ENCODE measurements around the gene YY1. TPM values are rescaled to one million over a fixed set of nuclear protein-coding genes. Genes with fewer than 3 reads are reported as not detected.
"Not testable (repeated sequence)": the region's sequence is repeated elsewhere in the genome, so short reads cannot be mapped to it uniquely, and the experiment has no call there.

Gene YY1
- total RNA-seq, 5 donors from 2014 or later (not counting 1 experiment from before 2014, with no cell fraction given), result 67.5 to 86.5 (median 74.2) TPM

DNA sequence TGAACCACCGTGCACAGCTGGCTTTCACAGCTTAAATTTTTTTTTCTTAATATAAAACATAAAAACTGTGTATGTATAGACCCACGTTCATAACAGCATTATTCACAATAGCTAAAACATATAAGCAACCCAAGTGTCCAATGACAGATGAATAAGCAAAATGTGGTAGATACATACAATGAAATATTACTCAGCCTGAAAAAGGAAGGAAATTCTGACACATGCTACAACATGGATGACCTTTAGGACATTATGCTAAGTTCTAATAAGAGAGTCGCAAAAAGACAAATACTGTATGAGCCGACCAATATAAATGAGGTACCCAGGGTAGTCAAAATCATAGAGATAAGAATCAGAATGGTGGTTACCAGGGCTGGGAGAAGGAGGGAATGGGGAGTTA lies 13.8 kb upstream of the YY1 start:
- WGBS (ENCODE audit: insufficient coverage), result no CpG with 5 or more reads among the region's 4 CpGs
- Mint-ChIP-seq H3K4me1 (peaks cover 19 to 43% (median 20%) of the 10 kb centered on the region in 3 donors), H3K9me3 (no peaks in the 10 kb centered on the region), H3K4me3 (peak overlapping the region in 1 of 3 donors; percentile 11), H3K27ac (peak overlapping the region; percentile 36 to 79), H3K36me3 (peaks cover 2% of the 10 kb centered on the region), H3K27me3 (no peaks in the 10 kb centered on the region)
- ChIA-PET CTCF (interaction anchor here in 1 of 2 donors (1.1 to 1.5 kb wide), 5 partner anchors 9 to 60 kb away, joined by 4 to 10 read pairs (median 7); no protein-coding TSS in a partner anchor), POLR2A (interaction anchor here (0.9 to 1.2 kb wide), 2 partner anchors 10 to 12 kb away, joined by 3 to 10 read pairs; no protein-coding TSS in a partner anchor)
- ATAC-seq (replicated peaks in 1 of 4) (no peak), DNase-seq (no peak)
- H3K27ac ChIP-seq (ENCODE audit: low read length), result no peak overlapping the region
- peaks cover 36 to 46% of the 10 kb centered on the region in 2 experiments for H3K4me1 ChIP-seq (ENCODE audit: control insufficient read depth in 1 of 2, extremely low read depth in 1 of 2, insufficient read depth in 2 of 2, low read length in 2 of 2)
- no peaks in the 10 kb centered on the region for H3K9me3 ChIP-seq
- no peaks in the 10 kb centered on the region for H3K27me3 ChIP-seq (replicated peaks in 1 of 2; ENCODE audit: control insufficient read depth in 2 of 2, extremely low read depth in 1 of 2, insufficient read depth in 2 of 2, low read length in 1 of 2)
- H3K4me3 ChIP-seq (ENCODE audit: control insufficient read depth in 1 of 2, extremely low read depth in 1 of 2, low read length in 1 of 2), result peak overlapping the region in 1 of 2 donors; percentile 22
- peaks cover 5 to 7% of the 10 kb centered on the region in 2 donors for H3K36me3 ChIP-seq (ENCODE audit: control insufficient read depth in 2 of 2, extremely low read depth in 1 of 2, insufficient read depth in 1 of 2, low read length in 1 of 2)

GRCh38 chr14:100230361-100230760 lies 8.6 kb upstream of the YY1 start:
- no peak overlapping the region for H3K27ac ChIP-seq (ENCODE audit: low read length)
- Mint-ChIP-seq H3K36me3 (peaks cover 5% of the 10 kb centered on the region), H3K27me3 (no peaks in the 10 kb centered on the region), H3K27ac (peak overlapping the region in 1 of 2 donors; percentile 21), H3K4me1 (peaks cover 45 to 53% (median 47%) of the 10 kb centered on the region in 3 donors), H3K9me3 (no peaks in the 10 kb centered on the region), H3K4me3 (no peak overlapping the region)
- no peak overlapping the region for H3K4me3 ChIP-seq (ENCODE audit: control insufficient read depth in 1 of 2, extremely low read depth in 1 of 2, low read length in 1 of 2)
- no peaks in the 10 kb centered on the region for H3K9me3 ChIP-seq
- H3K36me3 ChIP-seq (ENCODE audit: control insufficient read depth in 2 of 2, extremely low read depth in 1 of 2, insufficient read depth in 1 of 2, low read length in 1 of 2), result peaks cover 5 to 15% of the 10 kb centered on the region in 2 donors
- ChIA-PET CTCF (no interaction called here), POLR2A (interaction anchor here (0.6 kb wide), 5 partner anchors 15 to 749 kb away, joined by 3 to 6 read pairs (median 5); partner anchors contain the start of gene SETD3 (in 1 of the 2))
- ATAC-seq (replicated peaks in 1 of 4) (no peak), DNase-seq (no peak)
- WGBS (ENCODE audit: insufficient coverage), result 96% methylated on average over 5 of the region's 5 CpGs
- H3K4me1 ChIP-seq (ENCODE audit: control insufficient read depth in 1 of 2, extremely low read depth in 1 of 2, insufficient read depth in 2 of 2, low read length in 2 of 2), result peaks cover 12 to 25% of the 10 kb centered on the region in 2 experiments
- no peaks in the 10 kb centered on the region for H3K27me3 ChIP-seq (replicated peaks in 1 of 2; ENCODE audit: control insufficient read depth in 2 of 2, extremely low read depth in 1 of 2, insufficient read depth in 2 of 2, low read length in 1 of 2)

- Mint-ChIP-seq H3K27ac (peak overlapping the region; percentile 78), H3K27me3 (no peaks in the 10 kb centered on the region), H3K4me3 (peak overlapping the region in 1 of 3 donors; percentile 51), H3K4me1 (peaks cover 58 to 61% (median 59%) of the 10 kb centered on the region in 3 donors), H3K36me3 (peaks cover 5% of the 10 kb centered on the region), H3K9me3 (no peaks in the 10 kb centered on the region)
- Histone ChIP-seq H3K4me1 (ENCODE audit: control insufficient read depth in 1 of 2, extremely low read depth in 1 of 2, insufficient read depth in 2 of 2, low read length in 2 of 2) (peaks cover 27 to 32% of the 10 kb centered on the region in 2 experiments), H3K4me3 (ENCODE audit: control insufficient read depth in 1 of 2, extremely low read depth in 1 of 2, low read length in 1 of 2) (no peak overlapping the region), H3K27ac (ENCODE audit: low read length) (peak overlapping the region; percentile 1), H3K9me3 (no peaks in the 10 kb centered on the region), H3K36me3 (ENCODE audit: control insufficient read depth in 2 of 2, extremely low read depth in 1 of 2, insufficient read depth in 1 of 2, low read length in 1 of 2) (peaks cover 5 to 13% of the 10 kb centered on the region in 2 donors), H3K27me3 (replicated peaks in 1 of 2; ENCODE audit: control insufficient read depth in 2 of 2, extremely low read depth in 1 of 2, insufficient read depth in 2 of 2, low read length in 1 of 2) (no peaks in the 10 kb centered on the region)
- 29% methylated on average over 1 of the region's 4 CpGs for WGBS (ENCODE audit: insufficient coverage)
- ATAC-seq (replicated peaks in 1 of 4) (peak in 1 of 4 experiments; percentile 21), DNase-seq (peak in 15 of 35 experiments; percentile 20 to 61 (median 31))
- ChIA-PET POLR2A (interaction anchor here (0.6 to 1.3 kb wide), 3 partner anchors 11 to 150 kb away, joined by 3 read pairs; no protein-coding TSS in a partner anchor), CTCF (interaction anchor here in 1 of 2 donors (0.7 to 2.6 kb wide), 3 partner anchors 10 to 20 kb away, joined by 3 to 7 read pairs (median 7); no protein-coding TSS in a partner anchor)
These were observed 4.4 kb upstream of the YY1 start for GRCh38 chr14:100234511-100234910.

- 81% methylated on average over 9 of the region's 12 CpGs for WGBS (ENCODE audit: insufficient coverage)
- ChIA-PET POLR2A (interaction anchor here (0.5 to 1.5 kb wide), 9 partner anchors 12 to 200 kb away, joined by 3 to 10 read pairs (median 5); no protein-coding TSS in a partner anchor), CTCF (interaction anchor here in 1 of 2 donors (0.6 to 3.0 kb wide), 9 partner anchors 10 to 146 kb away, joined by 3 to 14 read pairs (median 4); no protein-coding TSS in a partner anchor)
- not testable (repeated sequence) for DNase-seq; ATAC-seq (replicated peaks in 1 of 4); H3K27me3 Mint-ChIP-seq; H3K4me3 ChIP-seq (ENCODE audit: control insufficient read depth in 1 of 2, extremely low read depth in 1 of 2, low read length in 1 of 2); H3K36me3 ChIP-seq (ENCODE audit: control insufficient read depth in 2 of 2, extremely low read depth in 1 of 2, insufficient read depth in 1 of 2, low read length in 1 of 2); H3K9me3 Mint-ChIP-seq; H3K27ac ChIP-seq (ENCODE audit: low read length); H3K36me3 Mint-ChIP-seq; H3K9me3 ChIP-seq; H3K27me3 ChIP-seq (replicated peaks in 1 of 2; ENCODE audit: control insufficient read depth in 2 of 2, extremely low read depth in 1 of 2, insufficient read depth in 2 of 2, low read length in 1 of 2)
- Mint-ChIP-seq H3K4me3 (peak overlapping the region; percentile 95 to 97 (median 96)), H3K4me1 (peaks cover 56 to 61% (median 58%) of the 10 kb centered on the region in 3 donors), H3K27ac (peak overlapping the region; percentile 94 to 97)
- H3K4me1 ChIP-seq (ENCODE audit: control insufficient read depth in 1 of 2, extremely low read depth in 1 of 2, insufficient read depth in 2 of 2, low read length in 2 of 2), result peaks cover 29 to 32% of the 10 kb centered on the region in 2 experiments
These were observed 2.6 kb upstream of the YY1 start for GRCh38 chr14:100236271-100236818.

- peak overlapping the region in 1 of 2 donors; percentile 66 for H3K4me3 ChIP-seq (ENCODE audit: control insufficient read depth in 1 of 2, extremely low read depth in 1 of 2, low read length in 1 of 2)
- peak overlapping the region; percentile 67 for H3K27ac ChIP-seq (ENCODE audit: low read length)
These were observed 2.1 kb upstream of the YY1 start for GRCh38 chr14:100236881-100237280.

GRCh38 chr14:100237735-100238418 lies 1.1 kb upstream of the YY1 start:
- ATAC-seq (replicated peaks in 1 of 4), result peak in 2 of 4 experiments; percentile 3 to 4
- Mint-ChIP-seq H3K27me3 (no peaks in the 10 kb centered on the region), H3K4me3 (peak overlapping the region; percentile 95 to 97 (median 96)), H3K9me3 (no peaks in the 10 kb centered on the region), H3K4me1 (peaks cover 64 to 66% (median 65%) of the 10 kb centered on the region in 3 donors), H3K36me3 (peaks cover 6% of the 10 kb centered on the region), H3K27ac (peak overlapping the region; percentile 94 to 97)
- Histone ChIP-seq H3K36me3 (ENCODE audit: control insufficient read depth in 2 of 2, extremely low read depth in 1 of 2, insufficient read depth in 1 of 2, low read length in 1 of 2) (peaks cover 0 to 2% of the 10 kb centered on the region in 2 donors), H3K9me3 (no peaks in the 10 kb centered on the region), H3K27ac (ENCODE audit: low read length) (peak overlapping the region; percentile 67), H3K27me3 (replicated peaks in 1 of 2; ENCODE audit: control insufficient read depth in 2 of 2, extremely low read depth in 1 of 2, insufficient read depth in 2 of 2, low read length in 1 of 2) (no peaks in the 10 kb centered on the region), H3K4me3 (ENCODE audit: control insufficient read depth in 1 of 2, extremely low read depth in 1 of 2, low read length in 1 of 2) (peak overlapping the region; percentile 66 to 85), H3K4me1 (ENCODE audit: control insufficient read depth in 1 of 2, extremely low read depth in 1 of 2, insufficient read depth in 2 of 2, low read length in 2 of 2) (peaks cover 34 to 36% of the 10 kb centered on the region in 2 experiments)
- under 1% methylated on average over 63 of the region's 64 CpGs for WGBS (ENCODE audit: insufficient coverage)
- ChIA-PET POLR2A (interaction anchor here (0.8 to 1.5 kb wide), 2 partner anchors 13 to 15 kb away, joined by 8 to 10 read pairs; no protein-coding TSS in a partner anchor), CTCF (interaction anchor here (1.0 to 3.0 kb wide), 4 partner anchors 10 to 44 kb away, joined by 3 to 14 read pairs (median 8); no protein-coding TSS in a partner anchor)
- peak in 28 of 35 experiments; percentile 11 to 67 (median 33) for DNase-seq

More at GRCh38 chr14:100236881-100237280, 2.1 kb upstream of the YY1 start:
- Mint-ChIP-seq H3K36me3 (peaks cover under 1% of the 10 kb centered on the region), H3K27ac (peak overlapping the region; percentile 94 to 97), H3K4me1 (peaks cover 62 to 63% (median 62%) of the 10 kb centered on the region in 3 donors), H3K9me3 (no peaks in the 10 kb centered on the region), H3K27me3 (no peaks in the 10 kb centered on the region), H3K4me3 (peak overlapping the region; percentile 95 to 97 (median 96))
- Histone ChIP-seq H3K27me3 (replicated peaks in 1 of 2; ENCODE audit: control insufficient read depth in 2 of 2, extremely low read depth in 1 of 2, insufficient read depth in 2 of 2, low read length in 1 of 2) (no peaks in the 10 kb centered on the region), H3K9me3 (no peaks in the 10 kb centered on the region), H3K36me3 (ENCODE audit: control insufficient read depth in 2 of 2, extremely low read depth in 1 of 2, insufficient read depth in 1 of 2, low read length in 1 of 2) (peaks cover 0 to 2% of the 10 kb centered on the region in 2 donors), H3K4me1 (ENCODE audit: control insufficient read depth in 1 of 2, extremely low read depth in 1 of 2, insufficient read depth in 2 of 2, low read length in 2 of 2) (peaks cover 33 to 34% of the 10 kb centered on the region in 2 experiments)
- ChIA-PET CTCF (interaction anchor here (0.5 to 3.0 kb wide), 7 partner anchors 10 to 147 kb away, joined by 3 to 14 read pairs (median 7); no protein-coding TSS in a partner anchor), POLR2A (interaction anchor here (0.5 to 1.5 kb wide), 6 partner anchors 12 to 200 kb away, joined by 3 to 10 read pairs (median 4); no protein-coding TSS in a partner anchor)
- ATAC-seq (replicated peaks in 1 of 4) (no peak), DNase-seq (no peak)
